DOHH2 (cell line): ENCODE measurements around the gene SH3RF2.

ENCODE experiments used
- H3F3A ChIP-seq: fragments of 200-600 bp; sonication (generic), shearing (Covaris generic); 2 replicates; pipeline ENCODE4 v1.6.0; 2016; ENCODE audit warnings: antibody characterized with exemption, mild to moderate bottlenecking; ENCODE audit not compliant: control insufficient read depth, insufficient read depth
- H3K27ac ChIP-seq: fragments of 200-600 bp; sonication (generic); 2 replicates; pipeline ENCODE4 v1.5.1; 2014; ENCODE audit warnings: low read depth, mild to moderate bottlenecking, low read length, moderate library complexity
- H3K27me3 ChIP-seq: fragments of 200-600 bp; sonication (generic); 2 replicates; pipeline ENCODE4 v1.6.1; 2014; ENCODE audit warnings: mild to moderate bottlenecking, low read length, mixed read lengths; ENCODE audit not compliant: control insufficient read depth
- H3K36me3 ChIP-seq: fragments of 200-600 bp; sonication (generic); 2 replicates; pipeline ENCODE4 v1.6.1; 2014; ENCODE audit warnings: mild to moderate bottlenecking, low read length, moderate library complexity, mixed read lengths; ENCODE audit not compliant: control insufficient read depth
- H3K4me1 ChIP-seq: fragments of 200-600 bp; sonication (generic); 2 replicates; pipeline ENCODE4 v1.6.1; 2014; ENCODE audit warnings: mild to moderate bottlenecking, low read length, mixed read lengths; ENCODE audit not compliant: control insufficient read depth
- H3K4me2 ChIP-seq: fragments of 200-600 bp; sonication (generic); 2 replicates; pipeline ENCODE4 v1.6.0; 2014; ENCODE audit warnings: mild to moderate bottlenecking, low read length, moderate library complexity
- H3K4me3 ChIP-seq: fragments of 200-600 bp; sonication (generic); 2 replicates; pipeline ENCODE4 v1.5.1; 2014; ENCODE audit warnings: mild to moderate bottlenecking, low read length, mixed read lengths
- H3K79me2 ChIP-seq: fragments of 200-600 bp; sonication (generic); 2 replicates; pipeline ENCODE4 v1.6.1; 2014; ENCODE audit warnings: mild to moderate bottlenecking, low read length, mixed read lengths; ENCODE audit not compliant: control insufficient read depth
- H3K9me2 ChIP-seq: fragments of 200-600 bp; sonication (generic); replicated peaks from 2 replicates; pipeline ENCODE4 v1.6.1; 2014; ENCODE audit warnings: mild to moderate bottlenecking, low read length, mixed read lengths; ENCODE audit not compliant: control insufficient read depth
- H3K9me3 ChIP-seq: fragments of 200-600 bp; sonication (generic); 2 replicates; pipeline ENCODE4 v1.6.1; 2014; ENCODE audit warnings: antibody characterized with exemption, low read length, mixed read lengths; ENCODE audit not compliant: control insufficient read depth, insufficient read depth
- H4K20me1 ChIP-seq: fragments of 200-600 bp; sonication (generic); 2 replicates; pipeline ENCODE4 v1.6.0; 2014; ENCODE audit warnings: low read depth, mild to moderate bottlenecking, antibody characterized with exemption, low read length, moderate library complexity; ENCODE audit not compliant: control insufficient read depth, insufficient read depth
- EZH2phosphoT487 ChIP-seq: fragments of 200-600 bp; sonication (generic); IDR thresholded peaks from 2 replicates; pipeline ENCODE4 v1.6.1; 2017; ENCODE audit warnings: borderline replicate concordance, mild to moderate bottlenecking, antibody characterized with exemption, low read length, moderate library complexity, mixed read lengths
- TF ChIP-seq, protein P1 (sequence below): fragments of 200-600 bp; sonication (generic); IDR thresholded peaks from one replicate; pipeline ENCODE4 v1.5.1; 2014; ENCODE audit warnings: antibody characterized with exemption, mild to moderate bottlenecking, low read depth, low read length; ENCODE audit not compliant: poor library complexity, severe bottlenecking

The SH3RF2 gene

DNA sequence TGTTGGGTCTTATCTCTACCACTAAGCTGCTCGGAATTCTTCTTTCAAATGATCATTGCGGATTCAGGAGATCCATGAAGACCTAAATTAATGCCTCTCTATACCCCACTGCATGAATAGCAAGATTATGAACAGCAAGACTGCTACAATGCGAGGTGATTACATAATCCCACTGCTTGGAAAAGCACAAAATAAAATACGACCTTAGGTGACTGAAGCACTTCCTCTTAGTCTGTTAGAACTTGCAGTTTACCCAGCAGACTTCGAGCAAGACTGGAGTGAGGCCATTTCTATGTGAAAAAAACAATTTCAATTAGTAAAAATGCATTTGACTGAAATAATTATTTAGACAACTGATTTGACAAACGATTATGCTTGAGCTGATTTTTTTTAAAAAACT, 59.8 kb downstream of the SH3RF2 start:
- Histone ChIP-seq H3K27me3 (no peaks in the 10 kb centered on the region), H3K4me1 (no peaks in the 10 kb centered on the region), H3K79me2 (no peaks in the 10 kb centered on the region), H3K36me3 (no peaks in the 10 kb centered on the region), H3K9me2 (no peaks in the 10 kb centered on the region), H3F3A (no peaks in the 10 kb centered on the region), H3K4me2 (no peak overlapping the region), H3K9me3 (no peaks in the 10 kb centered on the region), H3K27ac (no peak overlapping the region), H4K20me1 (no peaks in the 10 kb centered on the region), H3K4me3 (no peak overlapping the region)
- TF ChIP-seq EZH2phosphoT487: no peak
- TF ChIP-seq, protein P1, sequence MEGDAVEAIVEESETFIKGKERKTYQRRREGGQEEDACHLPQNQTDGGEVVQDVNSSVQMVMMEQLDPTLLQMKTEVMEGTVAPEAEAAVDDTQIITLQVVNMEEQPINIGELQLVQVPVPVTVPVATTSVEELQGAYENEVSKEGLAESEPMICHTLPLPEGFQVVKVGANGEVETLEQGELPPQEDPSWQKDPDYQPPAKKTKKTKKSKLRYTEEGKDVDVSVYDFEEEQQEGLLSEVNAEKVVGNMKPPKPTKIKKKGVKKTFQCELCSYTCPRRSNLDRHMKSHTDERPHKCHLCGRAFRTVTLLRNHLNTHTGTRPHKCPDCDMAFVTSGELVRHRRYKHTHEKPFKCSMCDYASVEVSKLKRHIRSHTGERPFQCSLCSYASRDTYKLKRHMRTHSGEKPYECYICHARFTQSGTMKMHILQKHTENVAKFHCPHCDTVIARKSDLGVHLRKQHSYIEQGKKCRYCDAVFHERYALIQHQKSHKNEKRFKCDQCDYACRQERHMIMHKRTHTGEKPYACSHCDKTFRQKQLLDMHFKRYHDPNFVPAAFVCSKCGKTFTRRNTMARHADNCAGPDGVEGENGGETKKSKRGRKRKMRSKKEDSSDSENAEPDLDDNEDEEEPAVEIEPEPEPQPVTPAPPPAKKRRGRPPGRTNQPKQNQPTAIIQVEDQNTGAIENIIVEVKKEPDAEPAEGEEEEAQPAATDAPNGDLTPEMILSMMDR: no peak

DNA sequence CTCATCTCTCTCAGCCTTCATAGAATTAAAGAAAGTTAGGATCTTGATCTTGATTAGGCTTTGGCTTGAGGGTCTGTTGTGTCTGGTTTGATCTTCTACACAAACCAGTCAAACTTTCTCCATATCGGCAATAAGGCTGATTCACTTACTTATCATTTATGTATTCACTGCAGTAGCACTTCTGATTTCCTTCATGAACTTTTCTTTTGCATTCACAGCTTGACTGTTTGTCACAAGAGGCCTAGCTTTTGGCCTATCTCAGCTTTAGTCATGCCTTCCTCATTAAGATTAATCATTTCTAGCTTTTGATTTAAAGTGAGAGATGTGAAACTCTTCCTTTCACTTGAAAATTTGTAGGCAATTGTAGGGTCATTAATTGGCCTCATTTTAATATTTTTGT, 62.8 kb downstream of the SH3RF2 start:
- no peak overlapping the region for H3K4me2 ChIP-seq
- no peaks in the 10 kb centered on the region for H4K20me1 ChIP-seq
- no peaks in the 10 kb centered on the region for H3F3A ChIP-seq
- H3K36me3 ChIP-seq: no peaks in the 10 kb centered on the region
- no peaks in the 10 kb centered on the region for H3K79me2 ChIP-seq
- no peak overlapping the region for H3K27ac ChIP-seq
- no peaks in the 10 kb centered on the region for H3K4me1 ChIP-seq
- H3K9me2 ChIP-seq: no peaks in the 10 kb centered on the region
- TF ChIP-seq, protein P1: no peak
- no peak for TF ChIP-seq EZH2phosphoT487
- H3K27me3 ChIP-seq: no peaks in the 10 kb centered on the region
- H3K9me3 ChIP-seq: no peaks in the 10 kb centered on the region
- H3K4me3 ChIP-seq: no peak overlapping the region

DNA sequence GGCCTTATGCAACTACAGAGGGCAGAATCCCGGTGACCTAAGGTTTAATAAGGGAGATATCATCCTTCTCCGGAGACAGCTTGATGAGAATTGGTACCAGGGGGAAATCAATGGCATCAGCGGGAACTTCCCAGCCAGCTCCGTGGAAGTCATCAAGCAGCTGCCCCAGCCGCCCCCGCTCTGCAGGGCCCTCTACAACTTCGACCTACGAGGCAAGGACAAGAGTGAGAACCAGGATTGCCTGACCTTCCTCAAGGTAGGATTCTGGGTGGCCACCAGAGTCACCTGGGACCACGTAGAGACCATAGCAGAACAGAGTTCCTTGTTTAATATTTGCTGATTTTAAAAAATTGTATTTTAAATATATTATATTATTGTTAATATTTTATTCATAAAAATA, 63.7 kb downstream of the SH3RF2 start:
- H3K9me2 ChIP-seq: no peaks in the 10 kb centered on the region
- H3F3A ChIP-seq: no peaks in the 10 kb centered on the region
- H3K4me2 ChIP-seq: no peak overlapping the region
- H3K4me1 ChIP-seq: no peaks in the 10 kb centered on the region
- no peaks in the 10 kb centered on the region for H3K36me3 ChIP-seq
- no peak for TF ChIP-seq EZH2phosphoT487
- TF ChIP-seq, protein P1: no peak
- no peaks in the 10 kb centered on the region for H4K20me1 ChIP-seq
- no peak overlapping the region for H3K27ac ChIP-seq
- no peaks in the 10 kb centered on the region for H3K9me3 ChIP-seq
- H3K4me3 ChIP-seq: no peak overlapping the region
- no peaks in the 10 kb centered on the region for H3K27me3 ChIP-seq
- H3K79me2 ChIP-seq: no peaks in the 10 kb centered on the region

DNA sequence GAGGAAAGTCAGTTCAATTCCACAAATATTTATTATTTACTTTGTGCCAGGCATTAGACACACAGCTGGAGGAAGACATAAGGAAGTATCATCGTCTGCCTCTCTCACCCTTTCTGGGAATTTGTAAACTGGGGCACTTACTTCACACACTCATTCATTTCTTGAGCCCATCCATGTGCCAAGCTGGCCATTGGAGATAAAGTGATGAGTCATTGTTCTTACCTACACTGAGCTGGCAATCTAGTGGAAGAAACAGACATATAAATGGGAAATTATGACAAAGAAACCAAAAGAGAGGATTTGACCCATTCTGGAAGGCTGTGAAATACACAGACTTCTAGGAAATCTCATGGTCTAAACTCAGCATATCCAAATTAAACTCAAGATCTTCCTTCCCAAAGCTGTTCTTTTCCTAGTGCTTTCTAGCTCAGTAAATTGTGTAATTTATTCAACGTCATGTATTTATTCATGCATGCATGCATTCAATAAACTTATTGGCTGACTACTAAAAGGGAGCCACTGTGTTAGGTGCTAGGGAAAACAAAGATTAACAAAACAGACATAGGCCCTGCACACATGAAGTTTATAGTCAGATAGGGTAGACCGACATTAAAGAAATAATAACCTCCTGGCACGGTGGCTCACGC, 65.3 kb downstream of the SH3RF2 start:
- no peaks in the 10 kb centered on the region for H3K9me3 ChIP-seq
- H3K4me1 ChIP-seq: no peaks in the 10 kb centered on the region

More for the DNA sequence above, 65.3 kb downstream of the SH3RF2 start:
- Histone ChIP-seq H3K4me2 (no peak overlapping the region), H4K20me1 (no peaks in the 10 kb centered on the region), H3K36me3 (no peaks in the 10 kb centered on the region), H3K79me2 (no peaks in the 10 kb centered on the region), H3K4me3 (no peak overlapping the region), H3K9me2 (no peaks in the 10 kb centered on the region), H3K27me3 (no peaks in the 10 kb centered on the region), H3F3A (no peaks in the 10 kb centered on the region), H3K27ac (no peak overlapping the region)
- no peak for TF ChIP-seq EZH2phosphoT487
